HG02981 (cell line): ENCODE results near the gene PRKCZ.

Source experiments
- ATAC-seq: cut with Tn5 transposase; IDR thresholded peaks from one replicate; pipeline ENCODE4 v1.9.1; 2021; ENCODE audit warnings: mild to moderate bottlenecking, moderate library complexity; ENCODE audit not compliant: unreplicated experiment

PRKCZ gene

DNA sequence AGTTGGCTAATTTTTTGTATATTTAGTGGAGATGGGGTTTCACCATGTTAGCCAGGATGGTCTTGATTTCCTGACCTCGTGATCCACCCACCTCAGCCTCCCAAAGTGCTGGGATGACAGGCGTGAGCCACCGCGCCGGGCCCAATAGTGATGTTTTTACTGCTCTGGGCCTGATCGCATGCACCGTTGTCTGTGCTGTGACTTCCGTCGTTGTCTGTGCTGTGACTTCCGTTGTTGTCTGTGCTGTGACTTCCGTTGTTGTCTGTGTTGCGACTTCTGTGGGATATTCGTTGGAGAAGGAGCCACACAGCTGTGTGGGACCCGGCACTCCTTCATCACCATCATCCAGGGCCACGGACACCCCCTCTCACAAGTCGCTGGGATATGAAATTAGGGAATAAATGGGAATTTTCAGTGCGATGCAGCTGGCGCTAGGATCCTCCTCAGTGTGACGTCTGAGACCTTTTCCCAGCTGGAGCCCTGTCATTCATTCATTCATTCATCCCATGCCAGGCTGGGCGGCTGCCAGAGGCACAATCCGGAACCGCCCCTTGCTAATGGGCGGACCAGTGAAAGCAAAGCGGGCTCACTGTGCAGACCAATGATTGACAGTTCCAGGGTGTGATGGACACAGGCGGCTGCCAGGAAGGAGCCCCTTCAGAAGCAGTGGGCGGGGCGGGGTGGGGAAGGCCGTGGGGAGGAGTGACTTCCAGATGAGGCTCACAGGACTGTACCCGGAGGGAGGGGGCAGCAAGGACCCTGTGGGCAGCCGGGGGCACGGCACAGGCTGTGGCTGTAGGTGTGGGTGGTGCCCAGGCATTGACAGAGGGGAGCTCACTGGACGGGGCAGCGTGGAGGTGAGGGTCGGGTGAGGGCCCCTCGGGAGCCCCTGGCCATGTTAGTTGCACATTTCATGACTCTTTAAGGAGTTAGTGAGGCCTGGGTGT, 48.9 kb downstream of the PRKCZ start:
- ATAC-seq, result no peak

DNA sequence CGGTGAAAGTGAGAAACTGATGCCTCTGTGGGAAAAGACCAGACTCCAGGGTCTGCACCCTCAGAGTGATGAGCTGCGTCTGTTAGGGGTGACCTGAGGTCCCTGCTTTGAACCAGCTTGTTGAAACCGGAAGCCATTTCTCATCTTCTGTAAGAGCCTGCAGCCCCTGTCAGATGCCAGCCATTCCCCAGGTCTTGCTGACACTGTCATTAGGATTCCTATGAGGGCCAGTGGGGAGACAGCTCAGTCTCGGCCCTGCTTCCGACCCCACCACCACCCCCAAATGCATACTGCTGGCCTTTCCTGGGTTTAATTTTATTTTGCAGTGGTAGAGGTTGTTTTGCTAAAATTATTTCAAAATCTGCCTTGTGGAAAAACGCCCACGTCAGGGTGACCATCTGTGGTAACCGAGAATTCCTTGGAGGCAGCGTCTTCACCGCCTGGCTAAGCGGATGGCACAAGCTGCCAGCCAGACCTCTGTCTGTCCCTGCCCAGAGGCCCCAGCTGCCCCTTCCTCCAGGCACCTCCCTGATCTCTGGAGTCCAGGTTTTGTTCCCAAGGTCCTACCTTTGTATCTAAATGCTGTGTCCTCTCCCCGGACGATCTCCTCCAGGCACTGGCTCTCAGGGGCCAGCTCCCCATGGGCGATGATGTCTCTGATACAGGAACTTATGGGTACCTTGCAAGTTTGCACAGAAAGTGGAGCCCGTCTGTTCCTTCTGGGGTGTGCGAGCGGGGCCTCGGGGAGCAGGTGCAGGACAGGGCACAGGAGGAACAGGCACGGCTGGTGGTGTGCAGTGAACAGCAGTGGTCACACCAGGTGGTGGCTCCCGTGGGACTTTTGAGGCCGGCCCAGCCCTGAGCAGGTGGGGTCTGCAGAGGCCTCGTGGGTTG, 49.9 kb downstream of the PRKCZ start:
- no peak for ATAC-seq

DNA sequence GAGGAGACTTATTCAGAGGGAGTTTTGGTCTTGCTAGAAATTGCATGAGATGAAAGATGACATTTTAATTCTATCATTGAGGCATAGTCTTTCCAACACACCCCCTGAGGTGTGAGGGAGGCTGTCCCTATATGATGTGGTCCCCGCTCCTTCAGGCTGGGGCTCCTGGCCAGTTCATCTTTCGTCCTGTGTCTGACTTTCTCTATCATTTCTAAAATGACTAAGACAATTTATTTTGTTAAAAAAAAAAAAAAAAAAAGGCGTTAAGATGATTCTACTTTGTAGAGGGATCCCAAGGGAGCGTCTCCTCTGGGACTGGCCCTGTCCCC, 50.5 kb downstream of the PRKCZ start:
- no peak for ATAC-seq

DNA sequence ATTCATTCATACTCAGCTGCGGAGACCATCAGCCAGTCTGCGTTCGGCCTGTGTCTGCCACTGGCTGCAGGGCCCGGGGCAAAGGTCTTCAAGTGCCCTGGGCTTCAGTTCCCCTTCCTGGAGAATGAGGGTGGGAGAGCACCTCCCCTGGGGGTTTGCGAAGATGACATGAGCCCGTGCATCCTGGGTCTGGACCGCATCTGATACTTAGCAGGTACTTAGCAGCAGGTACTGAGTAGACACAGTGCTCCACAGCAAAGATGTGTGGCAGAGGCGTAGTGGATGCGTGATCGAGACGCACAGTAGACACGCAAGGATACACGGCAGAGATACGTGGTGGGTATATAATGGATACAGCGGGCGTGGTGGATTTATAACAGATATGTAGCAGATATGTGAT, 51.3 kb downstream of the PRKCZ start:
- ATAC-seq, result no peak

DNA sequence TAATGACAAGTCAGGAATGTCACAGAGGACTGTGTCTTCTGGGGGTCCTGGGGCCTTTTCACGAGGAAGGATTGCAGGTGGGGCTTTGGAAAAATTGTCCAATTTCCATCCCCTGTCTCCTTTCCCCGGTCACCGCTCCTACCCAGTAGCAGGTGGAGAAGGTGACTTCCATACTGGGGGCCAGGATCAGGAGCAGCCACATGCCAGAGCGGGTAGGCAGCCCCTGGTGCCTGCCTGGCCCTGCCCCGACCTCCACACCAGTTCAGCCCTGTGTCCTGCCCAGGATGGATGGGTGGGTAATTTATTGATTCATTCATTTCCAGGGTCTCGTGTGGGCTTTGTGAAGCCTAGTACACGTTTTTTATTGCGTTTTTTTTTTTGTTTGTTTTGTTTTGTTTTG, 51.7 kb downstream of the PRKCZ start:
- no peak for ATAC-seq

DNA sequence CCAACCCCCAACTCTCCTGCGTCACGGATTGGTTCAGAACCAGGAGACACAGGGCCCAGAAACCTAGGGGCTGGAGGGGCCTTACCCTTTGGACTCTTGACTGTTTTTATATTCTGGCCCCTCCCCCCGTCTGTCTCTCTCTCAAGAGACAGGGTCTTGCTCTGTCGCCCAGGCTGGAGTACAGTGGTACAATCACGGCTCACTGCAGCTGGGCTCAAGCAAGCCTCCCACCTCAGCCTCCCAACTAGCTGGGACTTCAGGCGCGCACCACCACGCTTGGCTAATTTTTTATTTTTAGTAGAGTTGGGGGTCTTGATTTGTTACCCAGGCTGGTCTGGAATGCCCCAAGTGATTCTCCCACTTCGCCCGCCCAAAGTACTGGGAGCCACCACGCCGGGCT, 52.5 kb downstream of the PRKCZ start:
- ATAC-seq, result no peak

DNA sequence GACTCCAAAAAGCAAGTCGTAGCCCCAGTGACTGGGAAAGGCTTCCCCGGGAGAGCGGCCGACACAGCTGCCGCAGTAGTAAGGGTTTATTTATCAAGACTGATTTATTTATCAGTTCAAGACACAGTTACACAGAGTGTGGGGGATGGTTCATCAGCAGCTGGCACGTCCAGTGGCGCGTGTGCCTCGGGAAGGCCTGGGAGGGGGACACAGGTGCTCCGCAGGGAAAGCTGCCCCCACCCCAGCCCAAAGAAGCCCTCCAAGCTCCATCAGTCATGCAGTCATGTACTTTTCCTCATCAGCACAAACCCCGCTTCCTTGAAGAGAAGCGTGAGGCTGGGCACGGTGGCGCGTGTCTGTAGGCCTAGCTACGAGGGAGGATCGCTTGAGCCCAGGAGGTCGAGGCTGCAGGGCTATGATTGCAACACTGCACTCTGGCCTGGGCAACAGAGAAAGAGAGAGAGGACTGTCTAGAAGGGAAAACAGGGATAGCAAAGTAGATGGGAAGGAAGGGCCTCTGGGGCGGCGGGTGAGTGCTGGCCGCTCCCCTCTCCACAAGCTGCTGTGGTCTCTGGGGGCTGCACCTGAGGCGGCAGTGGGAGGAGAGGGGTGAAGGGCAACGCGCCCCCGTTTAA, 53.2 kb downstream of the PRKCZ start:
- ATAC-seq, result no peak

DNA sequence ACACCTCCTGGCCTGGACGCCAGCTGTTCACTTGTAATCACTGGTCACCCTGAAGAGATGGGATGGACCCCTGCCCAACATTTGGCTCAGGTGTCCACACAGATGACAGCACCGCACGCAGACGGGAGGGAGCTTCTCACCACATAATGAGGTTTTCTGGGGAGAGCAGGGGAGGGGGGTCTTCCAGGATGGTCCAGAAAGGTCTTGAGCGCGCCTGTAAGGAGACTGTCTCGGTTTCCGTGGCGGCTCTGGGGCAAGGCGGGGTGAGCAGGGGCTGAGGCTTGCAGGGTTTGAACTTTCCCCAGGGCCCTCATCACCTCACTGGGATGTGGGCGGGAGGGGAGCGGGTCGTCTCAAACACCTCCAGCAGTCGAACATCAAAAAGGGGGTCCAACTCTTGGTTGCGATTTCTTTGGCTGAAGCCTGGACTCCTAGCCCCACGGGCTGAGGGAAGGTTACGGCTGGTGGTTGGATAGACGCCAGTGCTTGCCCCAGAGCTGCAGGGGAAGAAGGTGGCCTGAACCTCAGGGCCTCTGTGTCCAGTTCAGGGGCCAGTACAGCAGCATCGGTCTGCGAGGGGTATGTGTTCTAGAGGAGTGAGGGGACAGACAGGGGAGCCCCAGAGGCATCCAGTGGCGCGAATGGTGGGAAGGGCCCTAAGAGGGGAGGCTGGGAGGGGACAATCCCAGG, 53.8 kb downstream of the PRKCZ start:
- ATAC-seq, result no peak

DNA sequence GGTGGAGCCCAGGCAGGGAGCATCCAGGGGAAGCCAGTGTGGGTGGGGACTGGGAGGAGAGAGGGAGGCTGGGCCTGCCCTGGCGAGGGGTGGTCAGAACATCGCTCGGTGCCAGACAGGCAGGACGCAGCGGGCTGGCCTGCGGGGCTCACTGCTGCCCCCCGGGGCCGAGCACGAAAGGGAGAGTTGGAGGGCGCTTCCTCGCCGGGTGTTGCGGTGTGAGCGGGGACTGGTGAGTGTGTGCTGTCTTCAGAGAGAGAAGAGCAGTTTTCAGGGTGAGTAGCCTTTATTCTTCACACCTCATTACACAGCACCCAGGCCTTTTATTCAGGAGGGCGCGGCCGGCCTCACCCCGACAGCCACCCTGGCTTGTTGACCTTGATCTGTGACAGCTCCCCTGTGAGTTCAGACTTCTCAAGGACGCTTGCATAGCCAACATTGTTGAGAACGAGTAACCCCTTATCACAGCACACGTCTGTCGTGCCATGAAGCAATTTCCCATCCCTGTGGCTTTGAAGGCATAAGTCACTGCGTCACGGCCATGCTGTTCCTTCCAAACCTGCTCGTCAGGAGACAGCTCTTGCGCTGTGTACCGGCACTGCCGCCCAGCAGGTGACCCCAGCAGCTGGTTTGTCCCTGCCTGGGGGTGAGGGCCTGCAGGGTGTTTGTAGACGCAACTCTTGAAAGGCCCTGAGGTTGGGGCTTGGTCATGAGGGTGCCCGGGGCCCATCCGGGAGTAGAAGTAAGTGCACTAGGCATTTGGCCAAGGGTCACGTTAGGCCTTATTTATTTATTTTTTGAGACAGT, 54.6 kb downstream of the PRKCZ start:
- ATAC-seq, result no peak

DNA sequence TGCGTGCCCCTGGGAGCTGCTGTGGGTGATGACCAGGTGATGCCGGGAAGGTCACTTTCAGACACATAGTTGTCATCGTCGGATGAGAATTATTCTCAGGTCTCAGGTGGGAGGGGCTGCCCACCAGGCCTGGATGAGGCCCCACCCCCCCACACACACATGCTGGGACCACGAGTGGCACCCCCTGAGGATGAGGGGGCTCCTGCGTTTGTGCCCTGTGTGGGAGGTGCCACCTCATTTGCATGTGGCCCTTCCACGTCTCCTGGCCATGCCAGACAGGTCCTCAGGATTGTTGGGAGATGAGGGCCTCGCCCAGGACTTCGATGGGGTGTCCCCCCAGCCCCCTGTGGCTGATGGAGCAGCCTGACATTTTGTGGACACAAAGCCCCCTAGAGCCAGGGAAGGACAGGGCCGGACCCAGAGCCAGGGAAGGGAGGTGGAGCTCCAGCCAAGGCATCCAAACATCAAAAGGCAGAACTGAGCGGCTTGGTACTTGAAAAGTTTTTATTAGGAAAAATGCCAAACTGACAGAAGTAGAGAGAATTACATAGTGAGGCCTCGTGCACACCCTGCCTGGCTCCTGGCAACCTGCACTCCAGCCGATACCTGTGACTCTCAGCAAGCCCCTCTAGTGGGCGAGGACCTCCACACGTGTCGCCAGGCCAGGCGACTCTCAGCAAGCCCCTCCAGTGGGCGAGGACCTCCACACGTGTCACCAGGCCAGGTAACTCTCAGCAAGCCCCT, 55.7 kb downstream of the PRKCZ start:
- ATAC-seq, result no peak

DNA sequence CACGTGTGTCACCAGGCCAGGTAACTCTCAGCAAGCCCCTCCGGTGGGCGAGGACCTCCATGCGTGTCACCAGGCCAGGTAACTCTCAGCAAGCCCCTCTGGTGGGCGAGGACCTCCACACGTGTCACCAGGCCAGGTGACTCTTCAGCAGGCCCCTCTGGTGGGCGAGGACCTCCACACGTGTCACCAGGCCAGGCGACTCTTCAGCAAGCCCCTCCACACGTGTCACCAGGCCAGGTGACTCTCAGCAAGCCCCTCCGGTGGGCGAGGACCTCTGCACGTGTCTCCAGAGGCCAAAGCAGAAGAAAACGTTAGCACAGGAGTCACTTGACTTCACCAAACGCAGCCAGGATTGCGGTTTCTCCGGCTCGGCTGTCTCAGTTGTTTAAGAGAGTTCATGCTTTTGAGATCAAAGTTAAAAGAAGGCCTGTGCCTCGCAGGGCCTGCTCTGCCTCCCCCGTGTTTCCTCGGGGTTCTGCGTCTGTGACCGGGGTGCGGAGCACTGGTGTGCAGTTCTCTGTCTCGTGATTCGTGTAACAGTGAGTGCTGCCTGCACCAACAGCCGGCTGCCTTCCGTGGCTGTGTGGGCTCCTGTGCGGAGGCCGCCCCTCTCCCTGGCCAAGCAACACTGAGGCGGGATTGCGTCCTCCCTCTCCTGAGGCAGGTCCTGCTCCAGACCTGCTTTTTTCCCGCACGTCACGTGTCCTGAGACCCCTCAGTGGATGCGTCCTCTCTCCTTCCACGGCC, 56.6 kb downstream of the PRKCZ start:
- ATAC-seq, result no peak

DNA sequence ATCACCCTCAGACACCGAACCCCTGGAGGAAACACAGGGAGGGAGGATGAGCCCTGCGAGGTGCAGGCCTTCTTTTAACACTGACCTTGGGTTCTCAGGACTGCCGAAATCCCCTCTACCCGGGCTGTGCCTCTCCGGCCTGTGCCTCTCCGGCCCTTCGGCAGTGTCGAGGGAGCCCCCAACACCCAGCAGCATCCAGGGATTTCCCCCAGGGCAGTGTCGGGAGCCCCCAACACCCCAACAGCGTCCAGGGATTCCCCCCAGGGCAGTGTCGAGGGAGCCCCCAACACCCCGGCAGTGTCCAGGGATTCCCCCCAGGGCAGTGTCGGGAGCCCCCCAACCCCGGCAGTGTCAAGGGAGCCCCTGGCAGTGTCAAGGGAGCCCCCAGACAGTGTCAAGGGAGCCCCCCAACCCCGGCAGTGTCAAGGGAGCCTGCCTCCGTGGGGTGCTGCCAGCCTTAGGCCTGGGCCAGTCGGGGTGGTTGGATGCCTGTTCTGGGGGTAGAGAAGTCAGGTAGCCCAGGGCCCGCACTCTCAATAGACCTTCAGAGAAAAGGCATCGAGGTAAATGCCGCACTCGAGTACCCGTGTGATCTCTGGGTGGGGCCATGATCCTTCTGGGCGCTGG, 57.5 kb downstream of the PRKCZ start:
- no peak for ATAC-seq

DNA sequence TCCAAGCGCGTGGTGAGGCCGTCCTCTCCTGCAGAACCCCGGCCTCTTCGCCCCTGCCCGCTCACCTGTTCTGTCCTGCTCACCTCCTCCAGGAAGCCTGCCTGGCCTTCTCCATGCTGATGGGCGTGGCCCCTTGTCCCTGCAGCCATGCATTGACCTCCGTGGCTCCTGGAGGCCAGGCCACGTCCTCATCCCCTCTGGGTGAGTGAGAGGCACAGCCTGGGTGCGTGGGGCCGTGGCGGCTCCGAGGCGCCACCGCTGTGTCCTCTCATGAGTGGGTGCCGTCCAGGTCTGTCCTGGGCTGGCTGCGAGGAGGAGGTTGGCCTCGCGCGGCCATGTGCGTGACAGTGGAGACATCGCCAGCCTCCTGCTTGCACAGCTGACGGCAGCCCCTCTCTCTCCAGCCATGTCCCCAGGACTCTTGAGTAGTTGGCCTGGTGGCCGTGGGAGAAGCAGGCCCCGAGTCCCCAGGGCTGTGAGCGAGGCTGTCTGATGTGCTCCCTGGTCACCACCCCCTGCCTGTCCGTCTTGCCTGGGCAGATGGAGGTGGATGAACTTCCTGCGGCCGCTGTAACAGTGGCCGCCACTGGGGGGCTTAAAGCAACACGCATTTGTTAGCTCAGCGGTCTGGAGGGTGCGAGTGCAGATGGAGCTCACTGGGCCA, 58.1 kb downstream of the PRKCZ start:
- no peak for ATAC-seq

DNA sequence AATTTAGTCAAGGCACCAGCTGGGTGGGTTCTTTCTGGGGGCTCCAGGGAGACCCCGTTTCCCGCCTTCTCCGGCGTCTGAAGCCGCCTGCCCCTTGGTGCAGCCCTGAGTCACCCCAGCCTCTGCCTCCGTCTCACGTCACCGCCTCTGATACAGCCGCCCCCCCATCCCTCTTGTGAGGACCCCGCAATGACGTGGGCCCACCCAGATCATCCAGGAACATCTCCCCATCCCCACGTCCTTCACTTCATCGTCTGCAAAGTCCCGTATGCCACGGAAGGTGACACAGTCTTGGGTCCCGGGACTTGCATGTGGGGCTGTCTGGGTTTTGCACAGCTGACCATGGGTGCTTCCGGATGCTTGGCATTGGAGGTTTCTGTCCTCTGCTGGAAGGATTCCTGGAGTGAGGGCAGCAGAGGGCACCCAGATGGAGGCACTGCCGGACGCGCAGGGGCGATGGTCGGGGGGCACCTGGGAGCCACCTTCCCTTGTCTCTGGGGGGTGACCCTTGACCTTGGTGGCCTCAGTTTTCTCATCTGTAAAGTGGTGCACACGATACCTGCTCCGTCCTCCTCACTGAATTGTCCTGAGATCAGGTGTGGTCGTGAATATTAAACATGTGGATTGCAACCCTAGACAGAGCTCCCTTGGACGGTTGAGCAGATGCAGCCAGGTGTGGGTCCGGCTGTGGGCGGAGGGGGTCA, 58.8 kb downstream of the PRKCZ start:
- no peak for ATAC-seq

DNA sequence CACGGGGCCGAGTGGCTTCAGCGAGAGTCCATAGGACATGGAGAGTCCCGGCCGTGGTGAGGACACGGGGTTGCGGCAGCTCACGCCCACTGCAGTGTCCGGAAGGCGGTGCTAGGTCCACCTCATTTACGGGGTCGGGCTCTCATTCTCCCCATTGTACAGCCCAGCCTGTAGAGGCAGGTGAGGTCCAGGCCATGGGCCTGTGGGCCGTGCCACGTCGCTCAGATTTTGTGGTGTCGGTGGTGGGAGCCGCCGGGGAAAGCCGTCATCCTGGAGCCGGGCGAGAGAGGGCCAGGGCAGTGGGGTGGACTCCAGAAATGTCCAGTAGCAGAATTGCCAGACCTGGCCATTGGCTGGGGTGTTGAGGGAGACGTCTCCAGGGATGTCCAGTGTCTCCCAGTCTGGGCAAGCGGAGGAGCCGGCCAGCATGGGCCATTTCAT, 59.4 kb downstream of the PRKCZ start:
- ATAC-seq, result no peak

DNA sequence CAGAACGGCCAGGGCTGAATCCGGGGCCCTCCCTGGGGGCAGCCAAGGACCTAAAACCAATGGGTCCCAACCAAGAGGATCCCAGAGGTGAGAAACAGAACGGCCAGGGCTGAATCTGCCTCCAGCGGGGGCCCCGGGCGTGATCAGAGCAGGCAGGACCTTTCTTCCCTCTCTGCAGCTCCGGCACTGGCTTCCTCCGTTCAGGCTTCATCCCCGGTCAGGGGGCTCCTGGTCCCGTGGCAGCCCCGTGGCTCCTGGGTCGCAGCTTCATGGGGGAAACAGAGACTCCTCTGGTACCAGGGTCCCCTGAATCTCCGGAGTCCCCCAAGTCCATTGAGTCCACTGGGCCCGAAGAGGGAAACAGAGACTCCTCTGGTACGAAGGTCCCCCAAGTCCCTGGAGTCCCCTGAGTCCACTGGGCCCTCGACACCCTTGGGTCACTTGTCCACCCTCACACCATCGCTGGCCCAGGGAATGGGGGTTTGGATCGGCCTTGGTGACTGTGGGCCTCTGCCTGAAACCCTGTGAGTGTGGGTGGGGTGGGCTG, 60.1 kb downstream of the PRKCZ start:
- ATAC-seq, result no peak
